IMR-90 (cell line): ENCODE results near the gene SCLY.

Experiments
- POLR2A ChIP-seq: IDR thresholded peaks from 2 replicates; pipeline ENCODE4 v1.6.1; 2012; ENCODE audit warnings: mild to moderate bottlenecking, low read depth, low read length
- TF ChIP-seq, protein P1 (sequence below): fragments of 150-350 bp; IDR thresholded peaks from 2 replicates; pipeline ENCODE4 v1.6.1; 2017; ENCODE audit warnings: mild to moderate bottlenecking, antibody characterized with exemption, low read length, low read depth

DNA sequence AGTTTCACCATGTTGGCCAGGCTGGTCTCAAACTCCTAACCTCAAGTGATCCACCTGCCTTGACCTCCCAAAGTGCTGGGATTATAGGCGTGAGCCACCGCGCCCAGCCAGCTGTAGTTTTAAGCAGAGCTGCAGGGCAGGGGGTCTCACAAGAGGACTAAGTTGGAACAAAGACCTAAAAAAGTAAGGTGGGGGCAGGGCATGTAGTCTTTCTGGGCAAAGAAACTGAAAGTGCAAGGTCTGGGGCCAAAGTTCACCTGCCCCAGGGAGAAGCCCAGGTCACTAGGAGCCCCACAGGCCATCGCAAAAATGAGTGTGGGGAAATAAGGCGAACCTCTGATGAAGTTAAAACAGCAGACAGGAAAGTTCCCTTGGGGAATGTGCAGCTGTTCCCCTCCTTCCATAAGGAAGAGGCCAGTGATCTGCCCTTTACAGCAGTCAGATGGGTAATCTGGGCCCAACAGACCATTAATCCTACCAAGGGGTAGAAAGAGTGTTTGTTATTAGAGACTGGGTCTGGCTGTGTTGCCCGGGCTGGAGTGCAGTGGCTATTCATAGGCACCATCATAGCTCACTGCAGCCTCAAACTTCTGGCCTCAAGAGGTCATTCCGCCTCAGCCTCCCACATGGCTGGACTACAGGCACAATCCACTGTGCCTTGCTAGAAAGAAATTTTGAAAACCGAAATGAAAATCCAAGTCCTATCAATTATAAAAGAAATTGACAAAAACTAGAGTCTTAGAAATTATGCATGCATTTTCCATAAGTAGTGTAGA lies 2.8 kb downstream of the SCLY start:
- TF ChIP-seq POLR2A: no peak
- TF ChIP-seq, protein P1, sequence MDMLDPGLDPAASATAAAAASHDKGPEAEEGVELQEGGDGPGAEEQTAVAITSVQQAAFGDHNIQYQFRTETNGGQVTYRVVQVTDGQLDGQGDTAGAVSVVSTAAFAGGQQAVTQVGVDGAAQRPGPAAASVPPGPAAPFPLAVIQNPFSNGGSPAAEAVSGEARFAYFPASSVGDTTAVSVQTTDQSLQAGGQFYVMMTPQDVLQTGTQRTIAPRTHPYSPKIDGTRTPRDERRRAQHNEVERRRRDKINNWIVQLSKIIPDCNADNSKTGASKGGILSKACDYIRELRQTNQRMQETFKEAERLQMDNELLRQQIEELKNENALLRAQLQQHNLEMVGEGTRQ: no peak
